GM19025 (cell line): ENCODE results near the gene MRPL19.

Experiments used
- ATAC-seq: cut with Tn5 transposase; IDR thresholded peaks from one replicate; pipeline ENCODE4 v1.9.1; 2021; ENCODE audit warnings: mild to moderate bottlenecking, low read depth, moderate library complexity; ENCODE audit not compliant: unreplicated experiment

Gene MRPL19

GRCh38 chr2:75614162-75614651, 32.4 kb upstream of the MRPL19 start:
- ATAC-seq, result no peak

GRCh38 chr2:75616406-75616805, 30.2 kb upstream of the MRPL19 start:
- no peak for ATAC-seq

- ATAC-seq, result no peak
Measured at GRCh38 chr2:75616933-75617332, 29.6 kb upstream of the MRPL19 start.

GRCh38 chr2:75619956-75620740, 26.4 kb upstream of the MRPL19 start:
- no peak for ATAC-seq

GRCh38 chr2:75621228-75621627, 25.4 kb upstream of the MRPL19 start:
- ATAC-seq, result no peak

- ATAC-seq, result no peak
Measured at GRCh38 chr2:75622500-75622899, 24.1 kb upstream of the MRPL19 start.

GRCh38 chr2:75622929-75623328, 23.7 kb upstream of the MRPL19 start:
- ATAC-seq, result no peak

- ATAC-seq, result no peak
Measured at GRCh38 chr2:75627902-75628504, 18.6 kb upstream of the MRPL19 start.

GRCh38 chr2:75632091-75632701, 14.4 kb upstream of the MRPL19 start:
- no peak for ATAC-seq

GRCh38 chr2:75632813-75633212, 13.8 kb upstream of the MRPL19 start:
- ATAC-seq, result no peak

- no peak for ATAC-seq
Measured at GRCh38 chr2:75633620-75634019, 13.0 kb upstream of the MRPL19 start.

GRCh38 chr2:75634945-75635344, 11.6 kb upstream of the MRPL19 start:
- ATAC-seq, result no peak

- ATAC-seq, result no peak
Measured at GRCh38 chr2:75637568-75637967, 9.0 kb upstream of the MRPL19 start.

GRCh38 chr2:75640621-75641121, 5.9 kb upstream of the MRPL19 start:
- ATAC-seq, result peak; percentile 93

GRCh38 chr2:75641587-75641986, 5.0 kb upstream of the MRPL19 start:
- ATAC-seq, result no peak

- no peak for ATAC-seq
Measured at GRCh38 chr2:75643980-75644379, 2.6 kb upstream of the MRPL19 start.

- no peak for ATAC-seq
Measured at GRCh38 chr2:75645643-75646042, 940 bp upstream of the MRPL19 start.

GRCh38 chr2:75646090-75646582, 447 bp upstream of the MRPL19 start:
- ATAC-seq, result peak; percentile 2

GRCh38 chr2:75647771-75648170, 1.2 kb downstream of the MRPL19 start:
- ATAC-seq, result no peak

- no peak for ATAC-seq
Measured at GRCh38 chr2:75654012-75654411, 7.4 kb downstream of the MRPL19 start.

- ATAC-seq, result no peak
Measured at GRCh38 chr2:75655861-75656260, 9.3 kb downstream of the MRPL19 start.
